22Rv1 (cell line): Measurements from ENCODE around the gene PTMA.

Experiments
- CTCF ChIP-seq: fragments of 450-650 bp; IDR thresholded peaks from 2 replicates; pipeline ENCODE4 v1.5.1; 2017; ENCODE audit warnings: mild to moderate bottlenecking
- ZFX ChIP-seq: fragments of 450-650 bp; IDR thresholded peaks from 2 replicates; pipeline ENCODE4 v1.6.1; 2017; ENCODE audit warnings: antibody characterized with exemption, borderline replicate concordance

GRCh38 chr2:231732604-231733003 lies 24.3 kb downstream of the PTMA start:
- TF ChIP-seq CTCF (no peak), ZFX (no peak)
